Liver (tissue), 9 donors: Measurements from ENCODE around the gene KCNK17. TPM values are rescaled to one million over a fixed set of nuclear protein-coding genes. Genes with fewer than 3 reads are reported as not detected.

Source experiments
- DNase-seq: peaks from one replicate; pipeline ENCODE4 v3.0.0-alpha.2; 2017; ENCODE audit warnings: low spot score
- H3K27ac ChIP-seq, 2 donors: one replicate each; pipeline ENCODE4 v1.7.0; 2013; ENCODE audit warnings: inconsistent platforms in 2 of 2, low read length in 2 of 2, control low read depth in 1 of 2, low read depth in 1 of 2, mild to moderate bottlenecking in 1 of 2
- H3K27me3 ChIP-seq, 4 donors: one replicate each; pipeline versions ENCODE4 v1.6.1 to v1.7.0; 2013; ENCODE audit warnings: low read length in 3 of 4, inconsistent platforms in 1 of 4, mild to moderate bottlenecking in 1 of 4, moderate library complexity in 1 of 4; ENCODE audit not compliant: control insufficient read depth in 4 of 4, insufficient read depth in 4 of 4
- H3K36me3 ChIP-seq, 4 donors: one replicate each; pipeline versions ENCODE4 v1.6.1 to v1.7.0; 2013; ENCODE audit warnings: low read length in 3 of 4, mild to moderate bottlenecking in 3 of 4, low read depth in 1 of 4, moderate library complexity in 1 of 4; ENCODE audit not compliant: control insufficient read depth in 4 of 4, insufficient read depth in 3 of 4
- H3K4me1 ChIP-seq, 4 donors: one replicate each; pipeline versions ENCODE4 v1.6.1 to v1.7.0; 2013; ENCODE audit warnings: low read length in 3 of 4, mild to moderate bottlenecking in 3 of 4, moderate library complexity in 1 of 4; ENCODE audit not compliant: control insufficient read depth in 4 of 4, insufficient read depth in 4 of 4
- H3K4me3 ChIP-seq, 3 donors: one replicate each; pipeline versions ENCODE4 v1.6.1 to v1.7.0; 2013; ENCODE audit warnings: low read length in 3 of 3, control low read depth in 1 of 3, low read depth in 1 of 3, mild to moderate bottlenecking in 1 of 3
- H3K9ac ChIP-seq, 2 donors: one replicate each; pipeline ENCODE4 v1.7.0; 2013; ENCODE audit warnings: low read length in 2 of 2, mild to moderate bottlenecking in 2 of 2, moderate library complexity in 2 of 2, control low read depth in 1 of 2, low read depth in 1 of 2
- H3K9me3 ChIP-seq, 4 donors: one replicate each; pipeline versions ENCODE4 v1.6.1 to v1.7.0; 2013; ENCODE audit warnings: low read length in 3 of 4; ENCODE audit not compliant: control insufficient read depth in 4 of 4
- CTCF ChIP-seq: fragments of 150-350 bp; IDR thresholded peaks from 2 replicates; pipeline ENCODE4 v1.5.1; 2017; ENCODE audit warnings: improper control_type of control experiment, low read depth, low read length; ENCODE audit not compliant: missing input control
- FOXA1 ChIP-seq: IDR thresholded peaks from 2 replicates; pipeline ENCODE4 v1.6.1; 2016; ENCODE audit warnings: antibody characterized with exemption
- FOXA2 ChIP-seq: IDR thresholded peaks from 2 replicates; pipeline ENCODE4 v1.6.1; 2016; ENCODE audit warnings: antibody characterized with exemption
- GABPA ChIP-seq, 2 donors: IDR thresholded peaks in 1 of 2; conservative IDR thresholded peaks in 1 of 2; 2 replicates each; pipeline ENCODE4 v1.6.1; 2016; ENCODE audit warnings: antibody characterized with exemption in 2 of 2, mild to moderate bottlenecking in 1 of 2, moderate library complexity in 1 of 2
- HNF4A ChIP-seq, 2 donors: conservative IDR thresholded peaks; 2 replicates each; pipeline ENCODE4 v1.6.1; 2016; ENCODE audit warnings: antibody characterized with exemption in 2 of 2, mild to moderate bottlenecking in 2 of 2
- MAX ChIP-seq: IDR thresholded peaks from 2 replicates; pipeline ENCODE4 v1.6.1; 2016; ENCODE audit warnings: antibody characterized with exemption
- NR2F2 ChIP-seq: IDR thresholded peaks from 2 replicates; pipeline ENCODE4 v1.6.1; 2016; ENCODE audit warnings: antibody characterized with exemption
- RAD21 ChIP-seq, 2 donors: IDR thresholded peaks; 2 replicates each; pipeline ENCODE4 v1.6.1; 2016; ENCODE audit warnings: antibody characterized with exemption in 2 of 2, mild to moderate bottlenecking in 2 of 2
- RXRA ChIP-seq, 2 donors: IDR thresholded peaks; 2 replicates each; pipeline ENCODE4 v1.6.1; 2017 to 2018; ENCODE audit warnings: antibody characterized with exemption in 2 of 2, mild to moderate bottlenecking in 1 of 2
- TAF1 ChIP-seq: conservative IDR thresholded peaks from 2 replicates; pipeline ENCODE4 v1.6.1; 2016; ENCODE audit warnings: antibody characterized with exemption, mild to moderate bottlenecking
- WGBS: extraction: QIAGEN DNeasy Blood & Tissue Kit; methylation state at CpG from one replicate; pipeline ENCODE4 v1.1.7; 2013; 5-methylcytosine and 5-hydroxymethylcytosine counted together
- polyA plus RNA-seq, 2 donors: library from polyadenylated mRNA; stranded (reverse) in 1 of 2; unstranded in 1 of 2; fragments of 200-250 nt in 1 of 2; fragments of >200 nt in 1 of 2; fragmentation: Nextera tagmentation in 1 of 2; extraction: Ambion mirVana in 1 of 2; gene quantifications; one replicate each; pipeline versions ENCODE4 v1.2.1 to v1.2.3, GENCODE V29; 2013 to 2015
- total RNA-seq, 2 donors: library from RNA; depleted of rRNA; stranded (reverse); fragments of >200 nt; gene quantifications; one replicate each; pipeline ENCODE4 v1.2.3, GENCODE V29; 2014
- TF ChIP-seq, protein P1 (sequence below): IDR thresholded peaks from 2 replicates; pipeline ENCODE4 v1.6.1; 2016; ENCODE audit warnings: antibody characterized with exemption
- TF ChIP-seq, protein P2 (sequence below): IDR thresholded peaks from 2 replicates; pipeline ENCODE4 v1.6.1; 2016; ENCODE audit warnings: antibody characterized with exemption, mild to moderate bottlenecking
- donor health status: healthy.
- donor health status: healthy.
- donor health status: healthy.
- donor health status: healthy.
- donor health status: healthy.

The KCNK17 gene
- total and polyA plus RNA-seq, 4 donors, result 0.19 to 1.9 (median 0.49) TPM

- 42% methylated on average over 18 of the region's 18 CpGs for WGBS
- no peak for DNase-seq
- no peak for TF ChIP-seq MAX
- TF ChIP-seq, protein P1, sequence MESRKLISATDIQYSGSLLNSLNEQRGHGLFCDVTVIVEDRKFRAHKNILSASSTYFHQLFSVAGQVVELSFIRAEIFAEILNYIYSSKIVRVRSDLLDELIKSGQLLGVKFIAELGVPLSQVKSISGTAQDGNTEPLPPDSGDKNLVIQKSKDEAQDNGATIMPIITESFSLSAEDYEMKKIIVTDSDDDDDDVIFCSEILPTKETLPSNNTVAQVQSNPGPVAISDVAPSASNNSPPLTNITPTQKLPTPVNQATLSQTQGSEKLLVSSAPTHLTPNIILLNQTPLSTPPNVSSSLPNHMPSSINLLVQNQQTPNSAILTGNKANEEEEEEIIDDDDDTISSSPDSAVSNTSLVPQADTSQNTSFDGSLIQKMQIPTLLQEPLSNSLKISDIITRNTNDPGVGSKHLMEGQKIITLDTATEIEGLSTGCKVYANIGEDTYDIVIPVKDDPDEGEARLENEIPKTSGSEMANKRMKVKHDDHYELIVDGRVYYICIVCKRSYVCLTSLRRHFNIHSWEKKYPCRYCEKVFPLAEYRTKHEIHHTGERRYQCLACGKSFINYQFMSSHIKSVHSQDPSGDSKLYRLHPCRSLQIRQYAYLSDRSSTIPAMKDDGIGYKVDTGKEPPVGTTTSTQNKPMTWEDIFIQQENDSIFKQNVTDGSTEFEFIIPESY, result no peak
- TF ChIP-seq CTCF, result no peak
- no peak for TF ChIP-seq FOXA1
- TF ChIP-seq RXRA (IDR thresholded peaks at IDR 0.05), result peak; percentile 56 to 60
- peak; percentile 43 to 57 for TF ChIP-seq HNF4A (conservative IDR thresholded peaks at IDR 0.05)
- TF ChIP-seq GABPA (IDR thresholded peaks at IDR 0.05 in 1 of 2, conservative IDR thresholded peaks at IDR 0.05 in 1 of 2), result no peak
- peak in 1 of 2 donors; percentile 37 for TF ChIP-seq RAD21 (IDR thresholded peaks at IDR 0.05)
- Histone ChIP-seq H3K27ac (peak overlapping the region; percentile 75 to 80), H3K4me3 (no peak overlapping the region), H3K9ac (no peak overlapping the region), H3K4me1 (peaks cover 19 to 42% (median 28%) of the 10 kb centered on the region in 4 donors), H3K27me3 (no peaks in the 10 kb centered on the region), H3K9me3 (no peaks in the 10 kb centered on the region), H3K36me3 (no peaks in the 10 kb centered on the region)
Measured at GRCh38 chr6:39296745-39297640, 17.2 kb downstream of the KCNK17 start.

- 83% methylated on average over 5 of the region's 5 CpGs for WGBS
- Histone ChIP-seq H3K36me3 (no peaks in the 10 kb centered on the region), H3K9me3 (no peaks in the 10 kb centered on the region), H3K9ac (no peak overlapping the region), H3K27me3 (no peaks in the 10 kb centered on the region), H3K4me1 (peaks cover 19 to 42% (median 28%) of the 10 kb centered on the region in 4 donors), H3K4me3 (no peak overlapping the region), H3K27ac (no peak overlapping the region)
- no peak for DNase-seq
- no peak for TF ChIP-seq TAF1
- no peak for TF ChIP-seq FOXA2
Measured at GRCh38 chr6:39295611-39296011, 18.6 kb downstream of the KCNK17 start.

GRCh38 chr6:39294899-39295298 lies 19.3 kb downstream of the KCNK17 start:
- Histone ChIP-seq H3K27ac (no peak overlapping the region), H3K27me3 (no peaks in the 10 kb centered on the region), H3K4me1 (peaks cover 19 to 42% (median 28%) of the 10 kb centered on the region in 4 donors), H3K36me3 (no peaks in the 10 kb centered on the region), H3K4me3 (no peak overlapping the region), H3K9me3 (no peaks in the 10 kb centered on the region), H3K9ac (no peak overlapping the region)
- WGBS, result 76% methylated on average over 1 of the region's 1 CpG
- TF ChIP-seq FOXA2, result no peak
- TF ChIP-seq, protein P2, sequence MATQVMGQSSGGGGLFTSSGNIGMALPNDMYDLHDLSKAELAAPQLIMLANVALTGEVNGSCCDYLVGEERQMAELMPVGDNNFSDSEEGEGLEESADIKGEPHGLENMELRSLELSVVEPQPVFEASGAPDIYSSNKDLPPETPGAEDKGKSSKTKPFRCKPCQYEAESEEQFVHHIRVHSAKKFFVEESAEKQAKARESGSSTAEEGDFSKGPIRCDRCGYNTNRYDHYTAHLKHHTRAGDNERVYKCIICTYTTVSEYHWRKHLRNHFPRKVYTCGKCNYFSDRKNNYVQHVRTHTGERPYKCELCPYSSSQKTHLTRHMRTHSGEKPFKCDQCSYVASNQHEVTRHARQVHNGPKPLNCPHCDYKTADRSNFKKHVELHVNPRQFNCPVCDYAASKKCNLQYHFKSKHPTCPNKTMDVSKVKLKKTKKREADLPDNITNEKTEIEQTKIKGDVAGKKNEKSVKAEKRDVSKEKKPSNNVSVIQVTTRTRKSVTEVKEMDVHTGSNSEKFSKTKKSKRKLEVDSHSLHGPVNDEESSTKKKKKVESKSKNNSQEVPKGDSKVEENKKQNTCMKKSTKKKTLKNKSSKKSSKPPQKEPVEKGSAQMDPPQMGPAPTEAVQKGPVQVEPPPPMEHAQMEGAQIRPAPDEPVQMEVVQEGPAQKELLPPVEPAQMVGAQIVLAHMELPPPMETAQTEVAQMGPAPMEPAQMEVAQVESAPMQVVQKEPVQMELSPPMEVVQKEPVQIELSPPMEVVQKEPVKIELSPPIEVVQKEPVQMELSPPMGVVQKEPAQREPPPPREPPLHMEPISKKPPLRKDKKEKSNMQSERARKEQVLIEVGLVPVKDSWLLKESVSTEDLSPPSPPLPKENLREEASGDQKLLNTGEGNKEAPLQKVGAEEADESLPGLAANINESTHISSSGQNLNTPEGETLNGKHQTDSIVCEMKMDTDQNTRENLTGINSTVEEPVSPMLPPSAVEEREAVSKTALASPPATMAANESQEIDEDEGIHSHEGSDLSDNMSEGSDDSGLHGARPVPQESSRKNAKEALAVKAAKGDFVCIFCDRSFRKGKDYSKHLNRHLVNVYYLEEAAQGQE, result no peak
- TF ChIP-seq FOXA1, result no peak
- no peak for TF ChIP-seq NR2F2
- DNase-seq, result no peak
